ENCODE data around the gene GRB10.

DNA sequence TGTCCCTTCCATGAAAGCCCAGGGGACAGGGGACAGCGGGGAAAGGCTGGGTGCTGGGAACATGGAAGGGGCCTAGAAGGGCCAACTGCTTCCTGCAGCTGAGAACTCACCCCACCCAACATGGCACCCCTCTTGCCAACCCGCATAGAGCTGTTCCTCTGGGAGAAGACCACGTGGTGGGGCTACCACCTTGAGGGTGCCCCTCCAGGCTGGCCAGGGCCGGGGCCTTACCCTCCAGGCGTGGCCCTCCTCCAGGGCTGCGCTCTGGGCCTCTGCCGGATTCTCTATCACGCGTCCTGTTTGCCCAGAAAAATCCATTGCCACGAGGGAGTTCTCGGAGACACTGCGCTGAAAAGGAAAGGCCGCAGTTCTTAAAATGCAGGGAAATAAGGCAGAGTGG, 177.6 kb downstream of the GRB10 start:
- TF ChIP-seq CTCF (IDR thresholded peaks at IDR 0.05; ENCODE audit: low read depth, low read length, missing input control) (no peak), RAD21 (IDR thresholded peaks at IDR 0.05) (no peak), MAX (IDR thresholded peaks at IDR 0.05) (no peak), GABPA (IDR thresholded peaks at IDR 0.05 in 1 of 2, conservative IDR thresholded peaks at IDR 0.05 in 1 of 2) (no peak), REST (IDR thresholded peaks at IDR 0.05) (no peak), HNF4A (conservative IDR thresholded peaks at IDR 0.05) (no peak)
- TF ChIP-seq, protein P1, sequence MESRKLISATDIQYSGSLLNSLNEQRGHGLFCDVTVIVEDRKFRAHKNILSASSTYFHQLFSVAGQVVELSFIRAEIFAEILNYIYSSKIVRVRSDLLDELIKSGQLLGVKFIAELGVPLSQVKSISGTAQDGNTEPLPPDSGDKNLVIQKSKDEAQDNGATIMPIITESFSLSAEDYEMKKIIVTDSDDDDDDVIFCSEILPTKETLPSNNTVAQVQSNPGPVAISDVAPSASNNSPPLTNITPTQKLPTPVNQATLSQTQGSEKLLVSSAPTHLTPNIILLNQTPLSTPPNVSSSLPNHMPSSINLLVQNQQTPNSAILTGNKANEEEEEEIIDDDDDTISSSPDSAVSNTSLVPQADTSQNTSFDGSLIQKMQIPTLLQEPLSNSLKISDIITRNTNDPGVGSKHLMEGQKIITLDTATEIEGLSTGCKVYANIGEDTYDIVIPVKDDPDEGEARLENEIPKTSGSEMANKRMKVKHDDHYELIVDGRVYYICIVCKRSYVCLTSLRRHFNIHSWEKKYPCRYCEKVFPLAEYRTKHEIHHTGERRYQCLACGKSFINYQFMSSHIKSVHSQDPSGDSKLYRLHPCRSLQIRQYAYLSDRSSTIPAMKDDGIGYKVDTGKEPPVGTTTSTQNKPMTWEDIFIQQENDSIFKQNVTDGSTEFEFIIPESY (IDR thresholded peaks at IDR 0.05) = no peak
